ENCODE data around the gene TNFSF8. TPM values are rescaled to one million over a fixed set of nuclear protein-coding genes. Genes with fewer than 3 reads are reported as not detected.

Gene TNFSF8
- total RNA-seq, 4 donors from 2014 or later = 0.84 to 8.1 (median 2.3) TPM

GRCh38 chr9:114897196-114897595 is 33.2 kb downstream of the TNFSF8 start:
- H3K36me3 ChIP-seq = no peaks in the 10 kb centered on the region
- DNase-seq (ENCODE audit: low spot score in 2 of 2) = no peak
- no peaks in the 10 kb centered on the region for H3K27me3 ChIP-seq
- peaks cover 0 to 21% (median 15%) of the 10 kb centered on the region in 4 donors for H3K4me1 ChIP-seq
- no peak for TF ChIP-seq CTCF (IDR thresholded peaks at IDR 0.05)
- TF ChIP-seq EP300 (IDR thresholded peaks at IDR 0.05) = no peak
- no peak for TF ChIP-seq POLR2A (IDR thresholded peaks at IDR 0.05)
- H3K9me3 ChIP-seq = no peaks in the 10 kb centered on the region
- H3K27ac ChIP-seq = no peak overlapping the region
- WGBS, 2 donors = 63 to 65% methylated on average over 3 of the region's 3 CpGs
- no peak overlapping the region for H3K4me3 ChIP-seq

- H3K9me3 ChIP-seq = no peaks in the 10 kb centered on the region
- peaks cover 0 to 21% (median 15%) of the 10 kb centered on the region in 4 donors for H3K4me1 ChIP-seq
- no peak for DNase-seq (ENCODE audit: low spot score in 2 of 2)
- no peak overlapping the region for H3K4me3 ChIP-seq
- H3K27ac ChIP-seq = no peak overlapping the region
- TF ChIP-seq CTCF (IDR thresholded peaks at IDR 0.05) = no peak
- TF ChIP-seq POLR2A (IDR thresholded peaks at IDR 0.05) = no peak
- TF ChIP-seq EP300 (IDR thresholded peaks at IDR 0.05) = no peak
- H3K27me3 ChIP-seq = no peaks in the 10 kb centered on the region
- no peaks in the 10 kb centered on the region for H3K36me3 ChIP-seq
Measured at GRCh38 chr9:114896344-114896743, 34.0 kb downstream of the TNFSF8 start.

- Histone ChIP-seq H3K9me3 (peaks cover 0 to 4% (median 1%) of the 10 kb centered on the region in 4 donors), H3K4me3 (no peak overlapping the region), H3K27ac (peak overlapping the region in 1 of 4 donors; percentile 62), H3K4me1 (peaks cover 0 to 21% (median 15%) of the 10 kb centered on the region in 4 donors), H3K36me3 (no peaks in the 10 kb centered on the region), H3K27me3 (no peaks in the 10 kb centered on the region)
- no peak for DNase-seq (ENCODE audit: low spot score in 2 of 2)
- TF ChIP-seq POLR2A (IDR thresholded peaks at IDR 0.05) = no peak
- TF ChIP-seq EP300 (IDR thresholded peaks at IDR 0.05) = no peak
- no peak for TF ChIP-seq CTCF (IDR thresholded peaks at IDR 0.05)
Measured at GRCh38 chr9:114895521-114895991, 34.8 kb downstream of the TNFSF8 start.

- no peaks in the 10 kb centered on the region for H3K36me3 ChIP-seq
- no peak for DNase-seq (ENCODE audit: low spot score in 2 of 2)
- peaks cover 0 to 24% (median 15%) of the 10 kb centered on the region in 4 donors for H3K4me1 ChIP-seq
- H3K27me3 ChIP-seq = no peaks in the 10 kb centered on the region
- no peak overlapping the region for H3K4me3 ChIP-seq
- WGBS, 2 donors = 44 to 45% methylated on average over 7 of the region's 7 CpGs
- H3K9me3 ChIP-seq = peaks cover 0 to 5% (median 1%) of the 10 kb centered on the region in 4 donors
- TF ChIP-seq POLR2A (IDR thresholded peaks at IDR 0.05) = no peak
- TF ChIP-seq EP300 (IDR thresholded peaks at IDR 0.05) = peak in 1 of 2 donors; percentile 53
- H3K27ac ChIP-seq = peak overlapping the region in 1 of 4 donors; percentile 62
Measured at GRCh38 chr9:114894609-114895433, 35.6 kb downstream of the TNFSF8 start.

GRCh38 chr9:114894206-114894605 is 36.2 kb downstream of the TNFSF8 start:
- H3K27me3 ChIP-seq = no peaks in the 10 kb centered on the region
- no peak overlapping the region for H3K4me3 ChIP-seq
- H3K36me3 ChIP-seq = no peaks in the 10 kb centered on the region
- no peak overlapping the region for H3K27ac ChIP-seq
- no peak for TF ChIP-seq POLR2A (IDR thresholded peaks at IDR 0.05)
- TF ChIP-seq EP300 (IDR thresholded peaks at IDR 0.05) = no peak
- no peak for TF ChIP-seq CTCF (IDR thresholded peaks at IDR 0.05)
- H3K4me1 ChIP-seq = peaks cover 0 to 25% (median 15%) of the 10 kb centered on the region in 4 donors
- peaks cover 0 to 5% (median 1%) of the 10 kb centered on the region in 4 donors for H3K9me3 ChIP-seq
- WGBS, 2 donors = 68 to 91% methylated on average over 3 of the region's 3 CpGs
- DNase-seq (ENCODE audit: low spot score in 2 of 2) = no peak
